Hepatocyte (in vitro differentiated cells): Measurements from ENCODE around the gene TFE3. TPM values are rescaled to one million over a fixed set of nuclear protein-coding genes. Genes with fewer than 3 reads are reported as not detected.
A peak's percentile ranks its signal among the peaks of the same experiment; 100 is the strongest.

Experiments used
- DNase-seq: peaks from one replicate; pipeline ENCODE4 v3.0.0-alpha.2; 2016; ENCODE audit warnings: low spot score
- H2AFZ ChIP-seq: fragments of 200-600 bp; sonication (generic); 2 replicates; pipeline ENCODE4 v1.6.0; 2016; ENCODE audit warnings: antibody characterized with exemption, mild to moderate bottlenecking
- H3K27ac ChIP-seq: fragments of 200-600 bp; sonication (generic); 2 replicates; pipeline ENCODE4 v1.5.1; 2016; ENCODE audit warnings: mild to moderate bottlenecking
- H3K27me3 ChIP-seq: fragments of 200-600 bp; sonication (generic); 2 replicates; pipeline ENCODE4 v1.6.1; 2016
- H3K36me3 ChIP-seq: fragments of 200-600 bp; sonication (generic); replicated peaks from 2 replicates; pipeline ENCODE4 v1.5.1; 2016; ENCODE audit warnings: low read depth; ENCODE audit not compliant: insufficient read depth
- H3K4me1 ChIP-seq: fragments of 200-600 bp; sonication (generic); 2 replicates; pipeline ENCODE4 v1.5.1; 2016; ENCODE audit warnings: mild to moderate bottlenecking, moderate library complexity; ENCODE audit not compliant: insufficient read depth
- H3K4me2 ChIP-seq: fragments of 200-600 bp; sonication (generic); 2 replicates; pipeline ENCODE4 v1.6.0; 2016
- H3K4me3 ChIP-seq: fragments of 200-600 bp; sonication (generic); 2 replicates; pipeline ENCODE4 v1.5.1; 2016; ENCODE audit warnings: mild to moderate bottlenecking
- H3K79me2 ChIP-seq: fragments of 200-600 bp; sonication (generic); 2 replicates; pipeline ENCODE4 v1.6.0; 2017; ENCODE audit warnings: mild to moderate bottlenecking
- H3K9me2 ChIP-seq: fragments of 200-600 bp; sonication (generic); replicated peaks from 2 replicates; pipeline ENCODE4 v1.6.0; 2017; ENCODE audit warnings: mild to moderate bottlenecking; ENCODE audit not compliant: insufficient read depth
- H3K9me3 ChIP-seq: fragments of 200-600 bp; sonication (generic); 2 replicates; pipeline ENCODE4 v1.5.1; 2016; ENCODE audit warnings: low read depth, mild to moderate bottlenecking
- H4K20me1 ChIP-seq: fragments of 200-600 bp; sonication (generic); 2 replicates; pipeline ENCODE4 v1.6.0; 2016; ENCODE audit warnings: mild to moderate bottlenecking; ENCODE audit not compliant: insufficient read depth, poor library complexity, severe bottlenecking
- CTCF ChIP-seq: fragments of 200-600 bp; sonication (generic); IDR thresholded peaks from 2 replicates; pipeline ENCODE4 v1.5.1; 2016; ENCODE audit warnings: antibody characterized with exemption, mild to moderate bottlenecking; ENCODE audit not compliant: poor library complexity
- EZH2 ChIP-seq: fragments of 200-600 bp; sonication (generic); IDR thresholded peaks from 2 replicates; pipeline ENCODE4 v1.6.1; 2016; ENCODE audit warnings: antibody characterized with exemption, mild to moderate bottlenecking, borderline replicate concordance
- EZH2phosphoT487 ChIP-seq: fragments of 200-600 bp; sonication (generic); IDR thresholded peaks from one replicate; pipeline ENCODE4 v1.6.1; 2018; ENCODE audit warnings: antibody characterized with exemption, mild to moderate bottlenecking, low read depth, moderate library complexity; ENCODE audit not compliant: unreplicated experiment, severe bottlenecking
- WGBS: methylation state at CpG from one replicate; pipeline ENCODE4 v1.1.6; 2016; ENCODE audit warnings: low lambda C conversion rate; ENCODE audit errors: missing lambda C conversion rate; 5-methylcytosine and 5-hydroxymethylcytosine counted together
- polyA plus RNA-seq: library from polyadenylated mRNA; unstranded; fragments of >200 nt; fragmentation: Nextera tagmentation; extraction: Ambion mirVana; gene quantifications from 2 replicates; pipeline ENCODE4 v1.2.1, GENCODE V29; 2016
- total RNA-seq: library from RNA; depleted of rRNA; stranded (reverse); fragments of >200 nt; gene quantifications from 2 replicates; pipeline ENCODE4 v1.2.3, GENCODE V29; 2014

Gene TFE3
- total and polyA plus RNA-seq, 2 experiments from 2014 or later: 38.3 to 59.8 TPM

GRCh38 chrX:49063715-49064114 lies 20.6 kb upstream of the TFE3 start:
- TF ChIP-seq EZH2phosphoT487 (no peak), CTCF (no peak), EZH2 (no peak)
- no peak overlapping the region for H3K27ac ChIP-seq
- H3K79me2 ChIP-seq: peaks cover 4% of the 10 kb centered on the region
- no peaks in the 10 kb centered on the region for H3K36me3 ChIP-seq
- no peak overlapping the region for H2AFZ ChIP-seq
- no peaks in the 10 kb centered on the region for H4K20me1 ChIP-seq
- 95% methylated on average over 8 of the region's 9 CpGs for WGBS
- DNase-seq: no peak
- no peak overlapping the region for H3K4me3 ChIP-seq
- H3K9me3 ChIP-seq: no peaks in the 10 kb centered on the region
- no peaks in the 10 kb centered on the region for H3K27me3 ChIP-seq
- H3K4me2 ChIP-seq: no peak overlapping the region
- no peaks in the 10 kb centered on the region for H3K9me2 ChIP-seq
- H3K4me1 ChIP-seq: no peaks in the 10 kb centered on the region

- Histone ChIP-seq H2AFZ (no peak overlapping the region), H3K9me2 (no peaks in the 10 kb centered on the region), H4K20me1 (no peaks in the 10 kb centered on the region), H3K4me1 (no peaks in the 10 kb centered on the region), H3K27ac (peak overlapping the region; percentile 60), H3K27me3 (no peaks in the 10 kb centered on the region), H3K36me3 (no peaks in the 10 kb centered on the region), H3K4me3 (no peak overlapping the region), H3K9me3 (no peaks in the 10 kb centered on the region), H3K79me2 (peaks cover 4% of the 10 kb centered on the region), H3K4me2 (no peak overlapping the region)
- TF ChIP-seq EZH2phosphoT487 (no peak), CTCF (no peak), EZH2 (no peak)
- DNase-seq: no peak
- WGBS: 80% methylated on average over 10 of the region's 10 CpGs
Measured at GRCh38 chrX:49061916-49062315, 18.8 kb upstream of the TFE3 start.

DNA sequence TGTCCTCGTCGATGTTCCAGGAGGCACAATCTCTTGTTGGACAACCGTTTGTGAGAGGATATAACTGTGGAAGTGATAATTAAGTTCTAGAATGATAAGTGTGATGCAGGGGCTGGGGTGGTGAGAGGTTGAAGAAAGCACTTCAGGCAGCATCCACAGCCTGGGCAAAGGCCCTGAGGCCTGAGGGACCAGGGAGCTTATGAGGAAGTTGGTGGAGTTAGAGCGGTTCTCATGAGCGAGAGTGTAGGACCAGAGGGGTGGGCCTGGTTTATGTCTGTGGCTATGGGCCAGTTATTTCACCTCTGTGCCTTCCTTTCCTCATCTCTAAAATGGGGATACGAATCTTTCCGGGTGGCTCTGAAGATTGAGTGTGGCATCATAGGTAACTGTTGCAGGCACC lies 18.3 kb upstream of the TFE3 start:
- Histone ChIP-seq H2AFZ (no peak overlapping the region), H3K27ac (peak overlapping the region; percentile 60), H3K9me2 (no peaks in the 10 kb centered on the region), H3K9me3 (no peaks in the 10 kb centered on the region), H3K4me2 (no peak overlapping the region), H3K79me2 (peaks cover 4% of the 10 kb centered on the region), H3K4me1 (no peaks in the 10 kb centered on the region), H3K36me3 (no peaks in the 10 kb centered on the region), H4K20me1 (no peaks in the 10 kb centered on the region), H3K4me3 (no peak overlapping the region), H3K27me3 (no peaks in the 10 kb centered on the region)
- TF ChIP-seq EZH2: no peak
- TF ChIP-seq EZH2phosphoT487: no peak
- TF ChIP-seq CTCF: no peak
- WGBS: 87% methylated on average over 7 of the region's 7 CpGs
- DNase-seq: no peak

DNA sequence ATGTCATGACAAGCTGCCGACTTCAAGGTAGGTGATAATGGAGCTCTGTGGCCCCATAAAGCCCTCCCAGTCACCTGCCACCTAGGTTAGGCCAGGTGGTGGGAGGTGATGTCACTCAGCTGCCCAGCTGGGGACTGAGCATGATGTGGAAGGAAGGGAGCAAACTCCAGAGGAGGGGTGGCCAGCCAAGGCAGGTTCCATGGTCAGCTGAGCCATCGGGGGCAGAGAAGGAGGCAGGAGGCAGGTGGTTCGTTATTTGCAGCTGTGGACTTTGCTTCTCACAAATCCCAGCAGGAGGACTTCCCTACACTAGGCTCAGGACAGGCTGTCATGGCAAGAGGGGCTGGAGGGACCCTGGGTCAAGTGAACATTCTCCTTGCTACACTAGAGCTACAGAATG lies 17.8 kb upstream of the TFE3 start:
- H3K9me2 ChIP-seq: no peaks in the 10 kb centered on the region
- WGBS: 67% methylated on average over 3 of the region's 3 CpGs
- peak overlapping the region; percentile 93 for H3K27ac ChIP-seq
- H3K27me3 ChIP-seq: no peaks in the 10 kb centered on the region
- H3K4me1 ChIP-seq: no peaks in the 10 kb centered on the region
- H2AFZ ChIP-seq: no peak overlapping the region
- H3K79me2 ChIP-seq: peaks cover 4% of the 10 kb centered on the region
- peak overlapping the region; percentile 66 for H3K4me2 ChIP-seq
- no peaks in the 10 kb centered on the region for H3K36me3 ChIP-seq
- no peaks in the 10 kb centered on the region for H3K9me3 ChIP-seq
- H3K4me3 ChIP-seq: no peak overlapping the region
- TF ChIP-seq CTCF (no peak), EZH2phosphoT487 (no peak), EZH2 (no peak)
- DNase-seq: peak; percentile 56
- H4K20me1 ChIP-seq: no peaks in the 10 kb centered on the region
